Upper lobe of right lung (tissue), 1 donor: ENCODE results near the gene RNF5. TPM values are rescaled to one million over a fixed set of nuclear protein-coding genes. Genes with fewer than 3 reads are reported as not detected.

Experiments used
- ATAC-seq: fragments of 200-7000 bp; cut with Tn5 transposase; one replicate; pipeline ENCODE4 v1.9.1; 2020; ENCODE audit warnings: mild to moderate bottlenecking, moderate library complexity
- DNase-seq: peaks from one replicate; pipeline ENCODE4 v3.0.0-alpha.2; 2020
- H3K27ac ChIP-seq: fragments of 200-600 bp; one replicate; pipeline ENCODE4 v1.8.0; 2022
- H3K27me3 ChIP-seq: fragments of 200-600 bp; one replicate; pipeline ENCODE4 v1.8.0; 2022; ENCODE audit warnings: mild to moderate bottlenecking
- H3K36me3 ChIP-seq: fragments of 200-600 bp; one replicate; pipeline ENCODE4 v1.8.0; 2022
- H3K4me1 ChIP-seq: fragments of 200-600 bp; one replicate; pipeline ENCODE4 v1.8.0; 2022
- H3K4me3 ChIP-seq: fragments of 200-600 bp; one replicate; pipeline ENCODE4 v1.8.0; 2022; ENCODE audit warnings: mild to moderate bottlenecking
- H3K9me3 ChIP-seq: fragments of 200-600 bp; one replicate; pipeline ENCODE4 v1.8.0; 2022
- intact Hi-C: fragments of 100-400 bp; cut with DNase I; formaldehyde crosslinking; loops from one replicate; pipeline ENCODE4 v1.11.0; 2022
- total RNA-seq: library from RNA; stranded (reverse); fragmentation: NEBNext Ultra II Directional; extraction: Animal tissue kit (Norgen Biotek cat#: 25700); gene quantifications from one replicate; pipeline ENCODE4 v1.2.1, GENCODE V29; 2021
- TF ChIP-seq, protein P1 (sequence below): fragments of 200-600 bp; IDR thresholded peaks from one replicate; pipeline ENCODE4 v1.8.0; 2022; ENCODE audit warnings: antibody characterized with exemption
- donor health status: DM: no; HTN: yes; CAD: no; lungs with severe emphysema.

Gene RNF5
- total RNA-seq, 1 donor from 2014 or later, result 44.6 TPM

- H3K9me3 ChIP-seq, result no peaks in the 10 kb centered on the region
- ATAC-seq (peak; percentile 81), DNase-seq (peak; percentile 97)
- intact Hi-C loops, result no loop called here
- peak within 1 kb of the TSS; percentile 85 for H3K4me3 ChIP-seq
- H3K36me3 ChIP-seq, result peaks cover 11% of the 10 kb centered on the region
- H3K27me3 ChIP-seq, result no peaks in the 10 kb centered on the region
- peak within 1 kb of the TSS; percentile 98 for H3K27ac ChIP-seq
- TF ChIP-seq, protein P1, sequence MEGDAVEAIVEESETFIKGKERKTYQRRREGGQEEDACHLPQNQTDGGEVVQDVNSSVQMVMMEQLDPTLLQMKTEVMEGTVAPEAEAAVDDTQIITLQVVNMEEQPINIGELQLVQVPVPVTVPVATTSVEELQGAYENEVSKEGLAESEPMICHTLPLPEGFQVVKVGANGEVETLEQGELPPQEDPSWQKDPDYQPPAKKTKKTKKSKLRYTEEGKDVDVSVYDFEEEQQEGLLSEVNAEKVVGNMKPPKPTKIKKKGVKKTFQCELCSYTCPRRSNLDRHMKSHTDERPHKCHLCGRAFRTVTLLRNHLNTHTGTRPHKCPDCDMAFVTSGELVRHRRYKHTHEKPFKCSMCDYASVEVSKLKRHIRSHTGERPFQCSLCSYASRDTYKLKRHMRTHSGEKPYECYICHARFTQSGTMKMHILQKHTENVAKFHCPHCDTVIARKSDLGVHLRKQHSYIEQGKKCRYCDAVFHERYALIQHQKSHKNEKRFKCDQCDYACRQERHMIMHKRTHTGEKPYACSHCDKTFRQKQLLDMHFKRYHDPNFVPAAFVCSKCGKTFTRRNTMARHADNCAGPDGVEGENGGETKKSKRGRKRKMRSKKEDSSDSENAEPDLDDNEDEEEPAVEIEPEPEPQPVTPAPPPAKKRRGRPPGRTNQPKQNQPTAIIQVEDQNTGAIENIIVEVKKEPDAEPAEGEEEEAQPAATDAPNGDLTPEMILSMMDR, result no peak
- H3K4me1 ChIP-seq, result peaks cover 37% of the 10 kb centered on the region
These were observed 2.3 kb upstream of the RNF5 start, which contains the start of gene AGPAT1 for GRCh38 chr6:32175711-32176475. AGPAT1 (minus strand) TSS chr6:32176084; CDS start chr6:32171496, 4,588 bp downstream.

- DNase-seq (no peak), ATAC-seq (no peak)
- Histone ChIP-seq H3K27me3 (no peaks in the 10 kb centered on the region), H3K36me3 (peaks cover 15% of the 10 kb centered on the region), H3K4me3 (peak overlapping the region; percentile 85), H3K4me1 (peaks cover 37% of the 10 kb centered on the region), H3K9me3 (no peaks in the 10 kb centered on the region), H3K27ac (peak overlapping the region; percentile 98)
- intact Hi-C loops, result no loop called here
- TF ChIP-seq, protein P1, result no peak
These were observed 1.6 kb upstream of the RNF5 start for GRCh38 chr6:32176476-32177182.

- intact Hi-C loops, result no loop called here
These were observed 920 bp upstream of the RNF5 start for GRCh38 chr6:32177183-32177787.

GRCh38 chr6:32178547-32179440, 589 bp downstream of the RNF5 start:
- Histone ChIP-seq H3K27me3 (no peaks in the 10 kb centered on the region), H3K4me1 (peaks cover 40% of the 10 kb centered on the region), H3K36me3 (peaks cover 26% of the 10 kb centered on the region), H3K4me3 (peak overlapping the region; percentile 85), H3K9me3 (no peaks in the 10 kb centered on the region), H3K27ac (peak overlapping the region; percentile 98)
- ATAC-seq (no peak), DNase-seq (peak; percentile 85)
- TF ChIP-seq, protein P1, result no peak
- intact Hi-C loops, result no loop called here

More at GRCh38 chr6:32177183-32177787, 920 bp upstream of the RNF5 start:
- Histone ChIP-seq H3K4me1 (peaks cover 37% of the 10 kb centered on the region), H3K4me3 (peak overlapping the region; percentile 85), H3K27ac (peak overlapping the region; percentile 98), H3K27me3 (no peaks in the 10 kb centered on the region), H3K9me3 (no peaks in the 10 kb centered on the region), H3K36me3 (peaks cover 20% of the 10 kb centered on the region)
- ATAC-seq (no peak), DNase-seq (no peak)
- TF ChIP-seq, protein P1, result no peak
